ENCODE data around the gene MCTP1. TPM values are rescaled to one million over a fixed set of nuclear protein-coding genes. Genes with fewer than 3 reads are reported as not detected.

The MCTP1 gene
- total and polyA plus RNA-seq, 2 donors from 2014 or later, result 1.4 to 19.3 TPM

DNA sequence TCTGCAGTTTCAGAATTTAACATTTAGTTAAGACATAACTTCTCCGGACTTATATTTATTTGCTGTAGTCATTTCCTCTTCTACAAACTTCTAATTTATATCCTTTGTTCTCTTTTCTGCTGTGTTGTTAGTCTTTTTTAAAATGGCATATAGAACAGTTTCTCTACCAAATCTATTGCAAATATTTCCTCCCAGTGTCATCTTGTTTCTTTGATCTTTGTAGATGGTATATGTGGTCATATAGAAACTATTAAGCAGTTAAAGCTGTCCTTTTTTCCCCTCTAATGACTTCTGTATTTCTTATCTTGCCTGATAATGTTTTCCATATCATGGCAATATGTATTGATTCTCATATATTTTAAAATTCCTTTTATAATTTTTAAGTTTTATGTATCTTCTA is 264.5 kb downstream of the MCTP1 start:
- intact Hi-C loops (cut with DNase I), result no loop called here
- Histone ChIP-seq H3K9ac (ENCODE audit: low read length in 3 of 3) (no peak overlapping the region), H3K27me3 (ENCODE audit: control insufficient read depth, insufficient read depth, low read length) (no peaks in the 10 kb centered on the region), H3K27ac (ENCODE audit: low read depth in 2 of 2, low read length in 2 of 2) (no peak overlapping the region), H3K4me1 (ENCODE audit: control insufficient read depth in 2 of 3, insufficient read depth in 2 of 3, low read depth in 1 of 3, low read length in 3 of 3) (no peaks in the 10 kb centered on the region), H3K4me3 (ENCODE audit: low read length in 3 of 3) (no peak overlapping the region), H3K9me3 (ENCODE audit: control insufficient read depth in 2 of 3, insufficient read depth in 1 of 3, low read length in 3 of 3) (no peaks in the 10 kb centered on the region), H3K36me3 (ENCODE audit: control insufficient read depth in 2 of 3, insufficient read depth in 3 of 3, low read length in 3 of 3) (no peaks in the 10 kb centered on the region)
- TF ChIP-seq, protein P1, sequence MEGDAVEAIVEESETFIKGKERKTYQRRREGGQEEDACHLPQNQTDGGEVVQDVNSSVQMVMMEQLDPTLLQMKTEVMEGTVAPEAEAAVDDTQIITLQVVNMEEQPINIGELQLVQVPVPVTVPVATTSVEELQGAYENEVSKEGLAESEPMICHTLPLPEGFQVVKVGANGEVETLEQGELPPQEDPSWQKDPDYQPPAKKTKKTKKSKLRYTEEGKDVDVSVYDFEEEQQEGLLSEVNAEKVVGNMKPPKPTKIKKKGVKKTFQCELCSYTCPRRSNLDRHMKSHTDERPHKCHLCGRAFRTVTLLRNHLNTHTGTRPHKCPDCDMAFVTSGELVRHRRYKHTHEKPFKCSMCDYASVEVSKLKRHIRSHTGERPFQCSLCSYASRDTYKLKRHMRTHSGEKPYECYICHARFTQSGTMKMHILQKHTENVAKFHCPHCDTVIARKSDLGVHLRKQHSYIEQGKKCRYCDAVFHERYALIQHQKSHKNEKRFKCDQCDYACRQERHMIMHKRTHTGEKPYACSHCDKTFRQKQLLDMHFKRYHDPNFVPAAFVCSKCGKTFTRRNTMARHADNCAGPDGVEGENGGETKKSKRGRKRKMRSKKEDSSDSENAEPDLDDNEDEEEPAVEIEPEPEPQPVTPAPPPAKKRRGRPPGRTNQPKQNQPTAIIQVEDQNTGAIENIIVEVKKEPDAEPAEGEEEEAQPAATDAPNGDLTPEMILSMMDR (IDR thresholded peaks at IDR 0.05; ENCODE audit: borderline replicate concordance, extremely low read depth, insufficient read depth), result no peak
- DNase-seq, result no peak
- no peak for FAIRE-seq

DNA sequence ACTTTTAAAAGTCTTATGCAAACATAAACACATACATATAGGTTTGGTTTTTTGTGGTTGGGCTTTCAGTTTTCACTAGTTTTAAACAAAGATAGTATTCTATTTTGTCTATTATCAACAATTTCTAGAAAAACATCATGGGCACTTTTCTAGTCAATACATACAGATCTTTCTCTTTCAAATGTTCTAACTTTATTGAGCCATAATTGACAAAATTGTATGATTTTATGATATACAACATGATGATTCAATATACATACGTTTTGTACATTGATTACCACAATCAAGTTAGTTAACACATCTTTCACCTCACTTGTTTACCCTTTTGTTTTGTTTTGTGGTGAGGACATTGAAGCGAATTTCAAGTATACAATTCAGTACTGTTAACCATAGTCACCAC is 265.9 kb downstream of the MCTP1 start:
- DNase-seq, result no peak
- H3K4me1 ChIP-seq (ENCODE audit: control insufficient read depth in 2 of 3, insufficient read depth in 2 of 3, low read depth in 1 of 3, low read length in 3 of 3), result no peaks in the 10 kb centered on the region
- no peak overlapping the region for H3K27ac ChIP-seq (ENCODE audit: low read depth in 2 of 2, low read length in 2 of 2)
- H3K36me3 ChIP-seq (ENCODE audit: control insufficient read depth in 2 of 3, insufficient read depth in 3 of 3, low read length in 3 of 3), result no peaks in the 10 kb centered on the region
- intact Hi-C loops (cut with DNase I), result no loop called here
- FAIRE-seq, result no peak
- TF ChIP-seq, protein P1 (IDR thresholded peaks at IDR 0.05; ENCODE audit: borderline replicate concordance, extremely low read depth, insufficient read depth), result no peak
- H3K4me3 ChIP-seq (ENCODE audit: low read length in 3 of 3), result no peak overlapping the region
- no peaks in the 10 kb centered on the region for H3K9me3 ChIP-seq (ENCODE audit: control insufficient read depth in 2 of 3, insufficient read depth in 1 of 3, low read length in 3 of 3)
- H3K9ac ChIP-seq (ENCODE audit: low read length in 3 of 3), result no peak overlapping the region
- H3K27me3 ChIP-seq (ENCODE audit: control insufficient read depth, insufficient read depth, low read length), result no peaks in the 10 kb centered on the region

DNA sequence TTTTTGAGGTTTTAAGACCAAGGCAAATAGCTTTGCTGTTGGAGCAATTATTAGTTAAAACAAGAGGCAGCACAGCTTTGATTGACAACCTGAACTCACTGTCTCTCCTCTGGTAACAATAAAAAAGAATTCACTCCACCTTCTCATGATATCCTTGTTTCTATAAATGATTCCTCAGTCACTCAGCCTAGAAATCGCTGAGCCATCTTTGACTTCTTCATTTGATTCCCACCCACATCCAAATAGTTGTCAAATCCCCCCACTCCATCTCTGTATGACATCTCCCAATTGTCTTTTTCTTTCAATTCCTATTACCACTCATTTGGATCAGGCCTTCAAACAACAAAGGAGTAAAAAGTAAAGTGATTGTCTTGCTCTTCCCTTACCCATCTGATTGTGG is 266.4 kb downstream of the MCTP1 start:
- H3K4me3 ChIP-seq (ENCODE audit: low read length in 3 of 3), result no peak overlapping the region
- no peaks in the 10 kb centered on the region for H3K36me3 ChIP-seq (ENCODE audit: control insufficient read depth in 2 of 3, insufficient read depth in 3 of 3, low read length in 3 of 3)
- intact Hi-C loops (cut with DNase I), result no loop called here
- H3K4me1 ChIP-seq (ENCODE audit: control insufficient read depth in 2 of 3, insufficient read depth in 2 of 3, low read depth in 1 of 3, low read length in 3 of 3), result no peaks in the 10 kb centered on the region
- H3K9me3 ChIP-seq (ENCODE audit: control insufficient read depth in 2 of 3, insufficient read depth in 1 of 3, low read length in 3 of 3), result no peaks in the 10 kb centered on the region
- DNase-seq (no peak), FAIRE-seq (no peak)
- H3K27ac ChIP-seq (ENCODE audit: low read depth in 2 of 2, low read length in 2 of 2), result no peak overlapping the region
- H3K27me3 ChIP-seq (ENCODE audit: control insufficient read depth, insufficient read depth, low read length), result no peaks in the 10 kb centered on the region
- TF ChIP-seq, protein P1 (IDR thresholded peaks at IDR 0.05; ENCODE audit: borderline replicate concordance, extremely low read depth, insufficient read depth), result no peak
- H3K9ac ChIP-seq (ENCODE audit: low read length in 3 of 3), result no peak overlapping the region

DNA sequence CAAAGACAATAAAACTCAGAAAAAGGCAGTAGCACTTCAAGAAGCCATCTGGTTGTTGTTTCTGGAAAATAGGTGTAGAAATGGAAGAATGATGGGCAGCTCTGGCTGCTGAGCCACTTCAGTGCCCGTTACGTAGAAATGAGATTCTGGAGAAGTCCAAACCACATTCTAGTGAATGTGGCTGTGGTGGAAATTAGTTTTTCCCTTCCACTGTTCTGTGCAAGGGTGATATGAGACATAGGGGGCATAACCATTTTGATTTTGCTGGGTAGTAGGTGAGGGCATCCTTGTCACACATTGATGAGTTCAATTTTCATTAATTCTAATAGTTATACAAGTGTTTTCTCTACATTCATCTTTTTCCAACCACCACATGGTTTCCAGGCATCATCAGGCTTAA is 275.1 kb downstream of the MCTP1 start:
- no peaks in the 10 kb centered on the region for H3K9me3 ChIP-seq (ENCODE audit: control insufficient read depth in 2 of 3, insufficient read depth in 1 of 3, low read length in 3 of 3)
- TF ChIP-seq, protein P1 (IDR thresholded peaks at IDR 0.05; ENCODE audit: borderline replicate concordance, extremely low read depth, insufficient read depth), result no peak
- no peak overlapping the region for H3K4me3 ChIP-seq (ENCODE audit: low read length in 3 of 3)
- H3K27me3 ChIP-seq (ENCODE audit: control insufficient read depth, insufficient read depth, low read length), result no peaks in the 10 kb centered on the region
- H3K27ac ChIP-seq (ENCODE audit: low read depth in 2 of 2, low read length in 2 of 2), result no peak overlapping the region
- H3K4me1 ChIP-seq (ENCODE audit: control insufficient read depth in 2 of 3, insufficient read depth in 2 of 3, low read depth in 1 of 3, low read length in 3 of 3), result no peaks in the 10 kb centered on the region
- intact Hi-C loops (cut with DNase I), result no loop called here
- no peak overlapping the region for H3K9ac ChIP-seq (ENCODE audit: low read length in 3 of 3)
- H3K36me3 ChIP-seq (ENCODE audit: control insufficient read depth in 2 of 3, insufficient read depth in 3 of 3, low read length in 3 of 3), result no peaks in the 10 kb centered on the region
- DNase-seq (no peak), FAIRE-seq (no peak)

All from kidney (tissue), 14 donors.